HCT116 (cell line): ENCODE results near the gene LSS. TPM values are rescaled to one million over a fixed set of nuclear protein-coding genes. Genes with fewer than 3 reads are reported as not detected.

Experiments used
- ATAC-seq: fragments of 200-7000 bp; cut with Tn5 transposase; 2 replicates; pipeline ENCODE4 v1.9.1; 2020; ENCODE audit warnings: mild to moderate bottlenecking, moderate library complexity
- BruUV-seq: library from RNA; stranded (reverse); fragments of 400-500 nt; replicated peaks from 2 replicates; lab custom pipeline; 2021; lab: Mats Ljungman, UMichigan
- CTCF ChIA-PET: fragments of 300-600 bp; sonication (Branson Sonifier 250); formaldehyde crosslinking; loops from one replicate; lab custom pipeline; 2021; ENCODE audit warnings: antibody characterized with exemption; lab: Charles Lee
- POLR2A ChIA-PET: fragments of 300-600, 350-600 bp; sonication (Branson Sonifier 250); formaldehyde crosslinking; loops from one replicate; lab custom pipeline; 2021; ENCODE audit warnings: antibody characterized with exemption; lab: Charles Lee
- RAD21 ChIA-PET, 2 experiments: fragments of 300-600 bp; sonication (Branson Sonifier 250); formaldehyde crosslinking; loops; one replicate each; lab custom pipeline; 2023; ENCODE audit warnings: low total read pairs in 2 of 2; ENCODE audit not compliant: uncharacterized antibody in 2 of 2, unreplicated experiment in 2 of 2, low non-redundant PET in 1 of 2; lab: Charles Lee
- DNase-seq: peaks from one replicate; pipeline ENCODE4 v3.0.0-alpha.2; 2010; ENCODE audit warnings: low read depth, low spot score
- H2AFZ ChIP-seq: fragments of 200-600 bp; shearing (Covaris generic), sonication (generic); 2 replicates; pipeline ENCODE4 v1.6.1; 2017; ENCODE audit warnings: low read depth, mixed run types, mixed read lengths, antibody characterized with exemption, low read length; ENCODE audit not compliant: poor library complexity, severe bottlenecking
- H3K27ac ChIP-seq: 2 replicates; pipeline ENCODE4 v1.5.1; 2012; ENCODE audit warnings: low read depth, low read length
- H3K27me3 ChIP-seq: fragments of 200-600 bp; sonication (generic); 2 replicates; pipeline ENCODE4 v1.6.1; 2016; ENCODE audit warnings: mixed run types, low read length, mixed read lengths; ENCODE audit not compliant: insufficient read depth
- H3K36me3 ChIP-seq, 2 experiments: fragments of 200-500 bp in 1 of 2; fragments of 200-600 bp in 1 of 2; sonication (Bioruptor generic) in 1 of 2; sonication (generic) in 1 of 2; 2 replicates each; pipeline versions ENCODE4 v1.5.1 to v1.6.1; 2014 to 2016; ENCODE audit warnings: low read length in 2 of 2, inconsistent platforms in 1 of 2, mixed read lengths in 1 of 2, mixed run types in 1 of 2; ENCODE audit not compliant: insufficient read depth in 2 of 2, control insufficient read depth in 1 of 2
- H3K4me1 ChIP-seq, 2 experiments: fragments of 200-600 bp in 1 of 2; sonication (generic) in 1 of 2; 2 replicates each; pipeline versions ENCODE4 v1.5.1 to v1.6.1; 2012 to 2017; ENCODE audit warnings: low read length in 2 of 2, inconsistent platforms in 1 of 2, mild to moderate bottlenecking in 1 of 2, mixed read lengths in 1 of 2, mixed run types in 1 of 2, moderate library complexity in 1 of 2; ENCODE audit not compliant: insufficient read depth in 2 of 2, control insufficient read depth in 1 of 2
- H3K4me2 ChIP-seq: fragments of 200-600 bp; sonication (generic); 2 replicates; pipeline ENCODE4 v1.6.1; 2017; ENCODE audit warnings: mixed run types, low read length, mixed read lengths
- H3K4me3 ChIP-seq, 2 experiments: fragments of 200-600 bp in 1 of 2; sonication (generic) in 1 of 2; replicated peaks in 1 of 2; 2 replicates each; pipeline ENCODE4 v1.5.1; 2011 to 2016; ENCODE audit warnings: low read length in 2 of 2, control low read depth in 1 of 2, low read depth in 1 of 2, mild to moderate bottlenecking in 1 of 2, mixed read lengths in 1 of 2, mixed run types in 1 of 2
- H3K79me2 ChIP-seq: fragments of 200-600 bp; sonication (generic); 2 replicates; pipeline ENCODE4 v1.6.1; 2017; ENCODE audit warnings: mild to moderate bottlenecking, mixed run types, low read length, moderate library complexity, mixed read lengths; ENCODE audit not compliant: insufficient read depth
- H3K9ac ChIP-seq: fragments of 200-600 bp; sonication (generic); 2 replicates; pipeline ENCODE4 v1.6.1; 2016; ENCODE audit warnings: low read length, mixed read lengths
- H3K9me2 ChIP-seq: fragments of 200-600 bp; sonication (generic), shearing (Covaris generic); 2 replicates; pipeline ENCODE4 v1.6.1; 2017; ENCODE audit warnings: mixed run types, mild to moderate bottlenecking, moderate library complexity; ENCODE audit not compliant: insufficient read depth
- H3K9me3 ChIP-seq, 2 experiments: fragments of 200-500 bp in 1 of 2; fragments of 200-600 bp in 1 of 2; sonication (Bioruptor generic) in 1 of 2; sonication (generic) in 1 of 2; 2 replicates each; pipeline ENCODE4 v1.6.1; 2014 to 2017; ENCODE audit warnings: low read length in 2 of 2, mixed read lengths in 2 of 2, inconsistent platforms in 1 of 2, low read depth in 1 of 2, mild to moderate bottlenecking in 1 of 2, mixed run types in 1 of 2, moderate library complexity in 1 of 2; ENCODE audit not compliant: control insufficient read depth in 1 of 2, insufficient read depth in 1 of 2
- H4K20me1 ChIP-seq: fragments of 200-600 bp; sonication (generic), shearing (Covaris generic); 2 replicates; pipeline ENCODE4 v1.6.1; 2017; ENCODE audit warnings: mixed run types, mild to moderate bottlenecking, moderate library complexity; ENCODE audit not compliant: insufficient read depth
- CBX3 ChIP-seq: IDR thresholded peaks from 2 replicates; pipeline ENCODE4 v1.6.1; 2012; ENCODE audit warnings: low read depth
- CTCF ChIP-seq, 3 experiments: fragments of 200-600 bp in 1 of 3; sonication (generic) in 1 of 3; IDR thresholded peaks in 2 of 3; conservative IDR thresholded peaks in 1 of 3; 2 replicates each; pipeline ENCODE4 v1.5.1; 2012 to 2017; ENCODE audit warnings: low read depth in 2 of 3, low read length in 2 of 3, antibody characterized with exemption in 1 of 3, borderline replicate concordance in 1 of 3, control low read depth in 1 of 3, mild to moderate bottlenecking in 1 of 3, mixed read lengths in 1 of 3, mixed run types in 1 of 3, moderate library complexity in 1 of 3; ENCODE audit not compliant: insufficient read depth in 1 of 3
- MAX ChIP-seq: IDR thresholded peaks from 2 replicates; pipeline ENCODE4 v1.6.1; 2012
- POLR2A ChIP-seq: IDR thresholded peaks from 2 replicates; pipeline ENCODE4 v1.7.0; 2011; ENCODE audit warnings: borderline replicate concordance; ENCODE audit not compliant: insufficient read depth, insufficient read length; ENCODE audit errors: extremely low read depth
- RAD21 ChIP-seq: IDR thresholded peaks from 2 replicates; pipeline ENCODE4 v1.6.1; 2012; ENCODE audit warnings: low read depth, mild to moderate bottlenecking
- YY1 ChIP-seq: IDR thresholded peaks from 2 replicates; pipeline ENCODE4 v1.6.1; 2011; ENCODE audit warnings: low read length, low read depth, moderate library complexity, mild to moderate bottlenecking; ENCODE audit not compliant: insufficient replicate concordance; ENCODE audit errors: extremely low read depth
- ZNF274 ChIP-seq: fragments of 200-500 bp; sonication (Bioruptor generic); IDR thresholded peaks from 2 replicates; pipeline ENCODE4 v1.6.1; 2014; ENCODE audit warnings: mild to moderate bottlenecking, low read depth, low read length, inconsistent platforms
- intact Hi-C: fragments of 100-400 bp; cut with micrococcal nuclease; formaldehyde crosslinking; loops from 2 replicates; pipeline ENCODE4 v1.10.0; 2022
- total RNA-seq: library from RNA; stranded (reverse); gene quantifications from one replicate; pipeline ENCODE4 v1.2.1, GENCODE V29; 2021; ENCODE audit not compliant: unreplicated experiment

The LSS gene
- total RNA-seq, 1 experiment from 2014 or later, result 44.7 TPM

- RAD21 ChIA-PET, result no interaction called here
- no peak overlapping the region for H3K27ac ChIP-seq
- TF ChIP-seq RAD21 (no peak), ZNF274 (no peak), POLR2A (no peak)
- no peaks in the 10 kb centered on the region for H3K27me3 ChIP-seq
- POLR2A ChIA-PET, result no interaction called here
- intact Hi-C loops, result no loop called here
- peaks cover 37 to 70% of the 10 kb centered on the region in 2 experiments for H3K36me3 ChIP-seq
- CTCF ChIA-PET, result no interaction called here
- H3K4me1 ChIP-seq, result no peaks in the 10 kb centered on the region
- no peaks in the 10 kb centered on the region for H4K20me1 ChIP-seq
- H3K4me2 ChIP-seq, result no peak overlapping the region
- H3K9me2 ChIP-seq, result no peaks in the 10 kb centered on the region
- no peak for DNase-seq
- H3K79me2 ChIP-seq, result peaks cover 11% of the 10 kb centered on the region
- H3K9ac ChIP-seq, result no peak overlapping the region
- no TSS peak for BruUV-seq
- no peaks in the 10 kb centered on the region for H3K9me3 ChIP-seq
- H2AFZ ChIP-seq, result no peak overlapping the region
- H3K4me3 ChIP-seq, result no peak overlapping the region
- no peak for ATAC-seq
Measured at GRCh38 chr21:46253610-46254124, 25.1 kb upstream of the LSS start.

- H3K4me1 ChIP-seq, result no peaks in the 10 kb centered on the region
- H3K27me3 ChIP-seq, result no peaks in the 10 kb centered on the region
- ATAC-seq (no peak), DNase-seq (no peak)
- no peaks in the 10 kb centered on the region for H4K20me1 ChIP-seq
- no peak overlapping the region for H3K4me2 ChIP-seq
- CTCF ChIA-PET, result no interaction called here
- peaks cover 11% of the 10 kb centered on the region for H3K79me2 ChIP-seq
- H3K27ac ChIP-seq, result no peak overlapping the region
- H2AFZ ChIP-seq, result no peak overlapping the region
- BruUV-seq, result no TSS peak
- peaks cover 34 to 69% of the 10 kb centered on the region in 2 experiments for H3K36me3 ChIP-seq
- H3K9me3 ChIP-seq, result no peaks in the 10 kb centered on the region
- TF ChIP-seq YY1 (no peak), CBX3 (no peak), MAX (no peak), CTCF (IDR thresholded peaks at IDR 0.05 in 2 of 3, conservative IDR thresholded peaks at IDR 0.05 in 1 of 3; ENCODE audit: borderline replicate concordance in 1 of 3, insufficient read depth in 1 of 3, low read depth in 2 of 3, low read length in 2 of 3) (no peak)
- POLR2A ChIA-PET, result no interaction called here
- RAD21 ChIA-PET, result no interaction called here
- intact Hi-C loops, result no loop called here
- H3K9me2 ChIP-seq, result no peaks in the 10 kb centered on the region
- no peak overlapping the region for H3K4me3 ChIP-seq
- H3K9ac ChIP-seq, result no peak overlapping the region
Measured at GRCh38 chr21:46252840-46253239, 24.3 kb upstream of the LSS start.
